Measurements from ENCODE around the gene COL13A1.

- no peak for TF ChIP-seq BHLHE40 (IDR thresholded peaks at IDR 0.05; ENCODE audit: borderline replicate concordance)
- no peak for TF ChIP-seq HDGF (IDR thresholded peaks at IDR 0.05; ENCODE audit: borderline replicate concordance)
- no peak for TF ChIP-seq SP1 (IDR thresholded peaks at IDR 0.05)
- no peak for TF ChIP-seq FOXM1 (IDR thresholded peaks at IDR 0.05; ENCODE audit: borderline replicate concordance)
- TF ChIP-seq ELF4 (IDR thresholded peaks at IDR 0.05): no peak
- no peak for TF ChIP-seq ZNF384 (IDR thresholded peaks at IDR 0.05)
Measured at GRCh38 chr10:69781576-69781975, 20.1 kb upstream of the COL13A1 start.

Data from HEK293T (cell line).